Activated CD8-positive, alpha-beta T cell treated with anti-CD3 and anti-CD28 coated beads for 36 hours (primary cell): ENCODE results near the gene PRPF8. TPM values are rescaled to one million over a fixed set of nuclear protein-coding genes. Genes with fewer than 3 reads are reported as not detected.
"Not testable (repeated sequence)": the region's sequence is repeated elsewhere in the genome, so short reads cannot be mapped to it uniquely, and the experiment has no call there.

Source experiments
- ATAC-seq: fragments of 200-7000 bp; cut with Tn5 transposase; one replicate; pipeline ENCODE4 v1.10.0; 2021; ENCODE audit warnings: mild to moderate bottlenecking, moderate library complexity
- CTCF ChIA-PET: fragments of 350-600 bp; sonication (Branson Sonifier 250); formaldehyde crosslinking; loops from one replicate; lab custom pipeline; 2021; ENCODE audit warnings: antibody characterized with exemption; lab: Charles Lee
- POLR2A ChIA-PET: fragments of 350-600 bp; sonication (Branson Sonifier 250); formaldehyde crosslinking; loops from one replicate; lab custom pipeline; 2021; ENCODE audit warnings: antibody characterized with exemption; lab: Charles Lee
- DNase-seq: peaks from one replicate; pipeline ENCODE4 v3.0.0-alpha.2; 2020
- H3K27ac Mint-ChIP-seq: one replicate; pipeline ENCODE4 v1.8.0; 2021; ENCODE audit warnings: mild to moderate bottlenecking, mixed read lengths
- H3K27me3 Mint-ChIP-seq: one replicate; pipeline ENCODE4 v1.8.0; 2021; ENCODE audit warnings: mixed read lengths
- H3K36me3 Mint-ChIP-seq: one replicate; pipeline ENCODE4 v1.8.0; 2021; ENCODE audit warnings: low read depth, mixed read lengths
- H3K4me1 Mint-ChIP-seq: one replicate; pipeline ENCODE4 v1.8.0; 2021; ENCODE audit warnings: low read depth, mixed read lengths
- H3K4me3 Mint-ChIP-seq: one replicate; pipeline ENCODE4 v1.8.0; 2021; ENCODE audit warnings: mild to moderate bottlenecking, moderate library complexity, mixed read lengths
- H3K9me3 Mint-ChIP-seq: one replicate; pipeline ENCODE4 v1.8.0; 2021; ENCODE audit warnings: mixed read lengths
- intact Hi-C: fragments of 100-400 bp; cut with micrococcal nuclease; formaldehyde crosslinking; loops from one replicate; pipeline ENCODE4 v1.10.0; 2022
- total RNA-seq, 2 experiments: library from RNA; stranded (reverse); gene quantifications; one replicate each; pipeline ENCODE4 v1.2.3, GENCODE V29; 2021
- TF ChIP-seq, protein P1 (sequence below): fragments of 200-600 bp; IDR thresholded peaks from one replicate; pipeline ENCODE4 v1.8.0; 2022; ENCODE audit warnings: antibody characterized with exemption, mild to moderate bottlenecking

Gene PRPF8
- total RNA-seq, 2 experiments from 2014 or later, result 370 to 428 TPM

DNA sequence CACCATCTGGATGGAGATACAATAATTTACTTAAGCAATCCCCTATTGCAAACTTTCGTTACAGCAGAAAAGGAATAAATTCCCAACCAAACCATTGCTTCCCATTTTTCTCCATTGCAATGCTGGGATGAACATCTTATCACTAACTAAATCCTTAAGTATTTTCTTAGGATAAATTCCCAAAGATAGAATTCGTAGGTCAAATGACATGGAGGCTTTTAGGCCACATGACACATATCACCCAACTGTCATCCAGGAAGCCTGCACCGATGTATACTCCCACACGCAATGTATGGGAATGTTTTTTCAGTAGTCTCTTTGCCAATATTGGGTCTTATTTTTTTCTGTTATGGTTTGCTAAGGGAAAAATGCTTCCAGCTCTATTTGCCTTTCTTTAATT lies 27.1 kb upstream of the PRPF8 start:
- ATAC-seq, result no peak
- ChIA-PET CTCF (no interaction called here), POLR2A (interaction anchor here (0.9 kb wide), 1 partner anchor 86 kb away, joined by 5 read pairs; no protein-coding TSS in a partner anchor)
- TF ChIP-seq, protein P1, sequence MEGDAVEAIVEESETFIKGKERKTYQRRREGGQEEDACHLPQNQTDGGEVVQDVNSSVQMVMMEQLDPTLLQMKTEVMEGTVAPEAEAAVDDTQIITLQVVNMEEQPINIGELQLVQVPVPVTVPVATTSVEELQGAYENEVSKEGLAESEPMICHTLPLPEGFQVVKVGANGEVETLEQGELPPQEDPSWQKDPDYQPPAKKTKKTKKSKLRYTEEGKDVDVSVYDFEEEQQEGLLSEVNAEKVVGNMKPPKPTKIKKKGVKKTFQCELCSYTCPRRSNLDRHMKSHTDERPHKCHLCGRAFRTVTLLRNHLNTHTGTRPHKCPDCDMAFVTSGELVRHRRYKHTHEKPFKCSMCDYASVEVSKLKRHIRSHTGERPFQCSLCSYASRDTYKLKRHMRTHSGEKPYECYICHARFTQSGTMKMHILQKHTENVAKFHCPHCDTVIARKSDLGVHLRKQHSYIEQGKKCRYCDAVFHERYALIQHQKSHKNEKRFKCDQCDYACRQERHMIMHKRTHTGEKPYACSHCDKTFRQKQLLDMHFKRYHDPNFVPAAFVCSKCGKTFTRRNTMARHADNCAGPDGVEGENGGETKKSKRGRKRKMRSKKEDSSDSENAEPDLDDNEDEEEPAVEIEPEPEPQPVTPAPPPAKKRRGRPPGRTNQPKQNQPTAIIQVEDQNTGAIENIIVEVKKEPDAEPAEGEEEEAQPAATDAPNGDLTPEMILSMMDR, result no peak
- H3K27me3 Mint-ChIP-seq, result peaks cover 17% of the 10 kb centered on the region
- no peak for DNase-seq
- intact Hi-C loops, result no loop called here
- peaks cover 3% of the 10 kb centered on the region for H3K36me3 Mint-ChIP-seq
- H3K4me3 Mint-ChIP-seq, result no peak overlapping the region
- peaks cover 17% of the 10 kb centered on the region for H3K4me1 Mint-ChIP-seq
- no peaks in the 10 kb centered on the region for H3K9me3 Mint-ChIP-seq
- no peak overlapping the region for H3K27ac Mint-ChIP-seq

DNA sequence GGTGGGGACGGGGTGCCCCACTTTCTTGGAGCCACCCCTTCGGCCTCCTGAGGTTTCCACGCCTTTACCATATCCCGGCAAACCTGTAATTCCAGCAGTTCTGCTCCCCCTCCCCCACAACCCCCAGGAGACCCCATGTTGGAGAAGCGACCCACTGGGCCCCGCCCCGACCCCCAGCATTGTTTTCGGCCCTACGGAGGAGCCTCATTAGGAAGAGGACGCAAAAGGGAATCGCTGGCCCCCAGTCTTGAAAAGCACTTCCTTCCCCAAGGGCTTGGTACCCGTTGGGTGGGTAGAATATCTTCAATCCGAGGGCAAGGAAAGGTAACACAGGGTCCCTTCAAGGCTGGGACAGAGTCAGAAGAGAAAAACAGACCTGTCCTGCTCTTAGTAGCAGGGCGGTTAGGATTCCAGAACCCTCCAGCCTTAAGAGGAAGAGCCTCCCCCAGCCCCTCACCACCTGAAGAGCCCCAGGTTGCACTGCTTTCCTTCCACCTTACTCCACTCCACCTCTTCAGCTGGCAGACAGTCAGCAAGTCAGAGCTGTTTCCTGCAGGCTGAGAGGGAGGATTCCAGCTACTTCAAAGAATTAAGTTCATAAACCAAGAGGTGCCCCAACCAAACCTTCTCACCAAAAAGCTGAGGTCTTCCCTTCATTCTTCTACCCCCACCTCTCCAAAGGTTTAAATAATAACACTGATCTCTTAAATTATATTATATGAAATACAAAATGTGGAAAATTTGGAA lies 26.3 kb upstream of the PRPF8 start:
- H3K27me3 Mint-ChIP-seq, result peaks cover 17% of the 10 kb centered on the region
- no peak for ATAC-seq
- peaks cover 3% of the 10 kb centered on the region for H3K36me3 Mint-ChIP-seq
- intact Hi-C loops, result no loop called here
- TF ChIP-seq, protein P1, result no peak
- POLR2A ChIA-PET, result interaction anchor here (0.9 to 1.0 kb wide), 2 partner anchors 42 to 86 kb away, joined by 3 to 5 read pairs; no protein-coding TSS in a partner anchor
- no peak for DNase-seq
- peak overlapping the region; percentile 30 for H3K27ac Mint-ChIP-seq
- peak overlapping the region; percentile 40 for H3K4me3 Mint-ChIP-seq
- CTCF ChIA-PET, result interaction anchor here (0.9 kb wide), 1 partner anchor 10 kb away, joined by 3 read pairs; no protein-coding TSS in a partner anchor
- no peaks in the 10 kb centered on the region for H3K9me3 Mint-ChIP-seq
- H3K4me1 Mint-ChIP-seq, result peaks cover 17% of the 10 kb centered on the region

DNA sequence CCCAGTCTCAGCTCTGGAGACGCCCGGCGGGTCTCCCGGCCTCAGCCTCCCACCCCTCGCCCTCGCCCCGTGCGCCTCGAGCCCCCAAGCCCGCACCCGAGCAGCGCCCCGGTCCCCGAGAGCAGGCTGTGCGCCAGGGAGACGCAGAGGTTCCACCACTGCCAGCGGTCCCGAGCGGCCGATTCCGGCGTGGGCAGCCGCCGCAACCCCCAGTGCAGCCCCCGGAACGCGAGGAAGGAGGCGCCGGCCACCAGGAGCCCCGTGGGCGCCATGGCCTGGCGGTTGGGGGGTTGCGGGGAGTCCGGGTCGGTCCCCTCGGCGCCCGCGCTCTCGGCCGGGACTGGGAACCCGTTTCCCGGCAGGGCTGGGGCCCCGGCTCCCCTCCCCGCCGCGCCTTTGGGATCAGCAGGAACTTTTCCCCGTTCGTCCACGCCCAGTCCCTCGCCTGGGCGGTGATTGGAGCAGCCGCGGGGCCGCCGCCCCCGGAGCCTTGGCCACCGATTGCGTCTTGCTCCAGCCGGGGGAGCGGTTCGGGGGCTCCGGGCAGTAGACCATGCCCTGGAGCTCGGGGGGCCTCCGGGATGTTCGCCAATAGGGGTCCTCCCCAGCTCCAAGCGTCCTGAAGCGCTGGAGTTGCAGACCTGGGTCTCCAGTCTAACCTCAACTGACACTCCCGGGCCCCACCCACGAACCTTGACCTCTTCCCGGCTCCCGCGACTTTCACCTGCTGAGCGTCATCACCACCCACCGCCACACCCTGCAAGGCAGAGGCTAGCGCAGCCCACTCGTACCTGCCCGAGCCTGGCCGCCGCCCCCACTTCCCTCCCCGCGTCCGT lies 25.5 kb upstream of the PRPF8 start, which contains the start of gene TLCD2:
TLCD2 (minus strand) TSS at position 407 of the 836 bp plus-strand sequence; CDS start at position 272, 135 bp downstream.
- Mint-ChIP-seq H3K9me3 (no peaks in the 10 kb centered on the region), H3K36me3 (peaks cover 3% of the 10 kb centered on the region), H3K27ac (peak within 1 kb of the TSS; percentile 30), H3K4me3 (peak within 1 kb of the TSS; percentile 40), H3K27me3 (peaks cover 22% of the 10 kb centered on the region), H3K4me1 (peaks cover 17% of the 10 kb centered on the region)
- DNase-seq, result no peak
- ChIA-PET POLR2A (interaction anchor here (1.0 kb wide), 1 partner anchor 42 kb away, joined by 3 read pairs; no protein-coding TSS in a partner anchor), CTCF (interaction anchor here (1.1 kb wide), 1 partner anchor 43 kb away, joined by 3 read pairs; no protein-coding TSS in a partner anchor)
- intact Hi-C loops, result no loop called here
- TF ChIP-seq, protein P1, result no peak
- peak; percentile 37 for ATAC-seq

DNA sequence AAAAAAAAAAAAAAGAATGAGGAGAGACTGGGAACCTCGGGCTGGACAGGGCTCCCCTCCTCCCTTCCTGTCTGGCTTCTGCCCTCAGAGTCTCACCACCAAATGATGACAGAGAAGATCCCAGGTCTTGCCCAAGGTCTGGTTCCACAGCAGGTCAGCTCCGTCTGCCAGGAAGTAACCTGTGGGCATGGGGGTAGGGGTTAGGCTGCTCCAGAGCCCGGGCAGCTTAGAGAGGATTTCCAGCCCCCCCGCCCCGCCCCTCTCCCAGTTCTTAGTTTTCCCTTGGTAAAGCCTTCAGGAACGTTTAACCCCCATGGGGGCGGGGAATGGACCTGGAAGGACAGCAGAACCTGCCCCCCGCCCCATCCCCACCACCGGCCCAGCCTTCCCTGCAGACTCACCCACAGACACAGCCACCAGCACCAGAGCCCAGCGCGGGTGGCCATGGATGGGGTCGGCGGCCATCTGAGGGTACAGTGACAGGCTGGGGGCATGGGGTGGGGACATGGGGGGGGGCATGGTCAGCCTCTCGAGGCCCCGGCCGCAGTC lies 24.8 kb upstream of the PRPF8 start:
- peak overlapping the region; percentile 10 for H3K4me3 Mint-ChIP-seq
- H3K9me3 Mint-ChIP-seq, result no peaks in the 10 kb centered on the region
- peaks cover 3% of the 10 kb centered on the region for H3K36me3 Mint-ChIP-seq
- POLR2A ChIA-PET, result no interaction called here
- CTCF ChIA-PET, result interaction anchor here (1.1 to 1.7 kb wide), 2 partner anchors 42 to 61 kb away, joined by 3 to 5 read pairs; partner anchors contain the start of gene RILP
- no peak overlapping the region for H3K27ac Mint-ChIP-seq
- TF ChIP-seq, protein P1, result no peak
- H3K4me1 Mint-ChIP-seq, result peaks cover 12% of the 10 kb centered on the region
- ATAC-seq, result no peak
- DNase-seq, result no peak
- H3K27me3 Mint-ChIP-seq, result peaks cover 23% of the 10 kb centered on the region
- intact Hi-C loops, result no loop called here

DNA sequence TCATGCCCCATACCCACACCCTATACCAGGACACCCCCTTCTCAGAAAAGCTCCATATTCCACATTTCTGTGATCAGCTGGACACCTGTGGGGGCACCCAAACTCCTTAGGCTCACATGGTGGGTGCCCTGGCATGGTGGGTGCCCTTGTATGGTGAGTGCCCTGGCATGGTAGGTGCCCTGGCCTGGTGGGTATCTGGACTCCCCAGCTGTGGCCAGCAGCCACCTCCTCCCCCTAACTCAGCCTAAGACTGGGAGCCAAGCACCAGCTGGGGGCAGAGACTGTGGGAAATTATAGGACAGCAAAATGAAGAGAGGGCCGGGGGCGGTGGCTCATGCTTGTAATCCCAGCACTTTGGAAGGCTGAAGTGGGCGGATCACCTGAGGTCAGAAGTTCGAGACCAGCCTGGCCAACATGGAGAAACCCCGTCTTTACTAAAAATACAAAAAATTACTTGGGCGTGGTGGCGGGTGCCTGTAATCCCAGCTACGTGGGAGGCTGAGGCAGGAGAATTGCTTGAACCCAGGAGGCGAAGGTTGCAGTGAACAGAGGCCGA lies 24.2 kb upstream of the PRPF8 start:
- ATAC-seq, H3K9me3 Mint-ChIP-seq, H3K4me1 Mint-ChIP-seq, H3K4me3 Mint-ChIP-seq, intact Hi-C loops, DNase-seq, H3K36me3 Mint-ChIP-seq, H3K27ac Mint-ChIP-seq: not testable (repeated sequence)
- ChIA-PET CTCF (interaction anchor here (1.1 to 1.7 kb wide), 2 partner anchors 41 to 60 kb away, joined by 3 to 5 read pairs; partner anchors contain the start of gene RILP), POLR2A (interaction anchor here (0.5 kb wide), 1 partner anchor 334 kb away, joined by 4 read pairs; no protein-coding TSS in a partner anchor)
- peaks cover 21% of the 10 kb centered on the region for H3K27me3 Mint-ChIP-seq
